HG03571 (cell line): ENCODE results near the gene FIGNL1.

Experiments used
- ATAC-seq: cut with Tn5 transposase; IDR thresholded peaks from one replicate; pipeline ENCODE4 v1.9.1; 2021; ENCODE audit not compliant: unreplicated experiment

FIGNL1 gene

GRCh38 chr7:50399206-50399605, 50.9 kb downstream of the FIGNL1 start:
- no peak for ATAC-seq

GRCh38 chr7:50397971-50398324, 52.2 kb downstream of the FIGNL1 start:
- no peak for ATAC-seq

- ATAC-seq = no peak
Measured at GRCh38 chr7:50397320-50397970, 52.7 kb downstream of the FIGNL1 start.

GRCh38 chr7:50396856-50397255, 53.3 kb downstream of the FIGNL1 start:
- no peak for ATAC-seq

- no peak for ATAC-seq
Measured at GRCh38 chr7:50394315-50394714, 55.8 kb downstream of the FIGNL1 start.
